RWPE2 (cell line): ENCODE data around the gene MYO5A.

ENCODE experiments used
- ATAC-seq: fragments of 200-7000 bp; cut with Tn5 transposase; 3 replicates; pipeline ENCODE4 v1.9.1; 2021; ENCODE audit warnings: low read depth
- DNase-seq: peaks from one replicate; pipeline ENCODE4 v3.0.0-alpha.2; 2020; ENCODE audit warnings: low spot score
- H3K27ac ChIP-seq: fragments of 450-650 bp; 2 replicates; pipeline ENCODE4 v1.5.1; 2017; ENCODE audit warnings: mild to moderate bottlenecking; ENCODE audit not compliant: poor library complexity, severe bottlenecking
- H3K27me3 ChIP-seq: fragments of 250-450 bp; sonication (Bioruptor Pico); 2 replicates; pipeline ENCODE4 v1.5.1; 2021; ENCODE audit warnings: mild to moderate bottlenecking, moderate library complexity; ENCODE audit not compliant: insufficient read depth, poor library complexity, severe bottlenecking
- H3K36me3 ChIP-seq: fragments of 250-450 bp; sonication (Bioruptor Pico); 2 replicates; pipeline ENCODE4 v1.5.1; 2020; ENCODE audit warnings: low read depth, mild to moderate bottlenecking, moderate library complexity
- H3K4me1 ChIP-seq: fragments of 250-450 bp; sonication (Bioruptor Pico); 2 replicates; pipeline ENCODE4 v1.5.1; 2021; ENCODE audit warnings: mild to moderate bottlenecking, moderate library complexity; ENCODE audit not compliant: insufficient read depth, poor library complexity, severe bottlenecking
- H3K4me3 ChIP-seq: fragments of 250-450 bp; sonication (Bioruptor Pico); 2 replicates; pipeline ENCODE4 v1.5.1; 2021; ENCODE audit warnings: mild to moderate bottlenecking, moderate library complexity; ENCODE audit not compliant: severe bottlenecking
- H3K9me3 ChIP-seq: fragments of 250-450 bp; sonication (Bioruptor Pico); 2 replicates; pipeline ENCODE4 v1.5.1; 2021; ENCODE audit warnings: mild to moderate bottlenecking, moderate library complexity; ENCODE audit not compliant: severe bottlenecking
- TF ChIP-seq, protein P1 (sequence below): fragments of 450-650 bp; IDR thresholded peaks from one replicate; pipeline ENCODE4 v1.5.1; 2017; ENCODE audit warnings: mild to moderate bottlenecking, moderate library complexity; ENCODE audit not compliant: poor library complexity, severe bottlenecking

The MYO5A gene

DNA sequence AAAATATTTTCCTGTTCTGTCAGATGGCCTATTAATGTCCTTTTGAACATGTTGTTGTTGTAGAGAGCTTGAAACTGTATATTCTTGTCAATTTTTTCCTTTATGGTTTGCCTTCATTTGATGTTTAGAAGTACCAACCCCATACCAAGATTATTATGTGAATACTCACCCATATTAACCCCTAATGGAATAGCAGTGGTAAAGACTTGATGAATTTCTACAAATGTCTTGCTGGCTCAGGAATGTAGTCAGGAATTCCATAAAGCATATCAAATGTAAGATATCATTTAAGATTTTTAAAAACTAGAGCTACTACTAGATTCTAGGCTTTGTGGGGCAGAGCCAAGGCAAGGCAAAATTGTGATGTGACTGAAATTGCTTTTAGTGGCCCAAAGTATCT, 30.0 kb downstream of the MYO5A start:
- Histone ChIP-seq H3K4me1 (peaks cover 18% of the 10 kb centered on the region), H3K9me3 (no peaks in the 10 kb centered on the region), H3K4me3 (no peak overlapping the region), H3K27me3 (no peaks in the 10 kb centered on the region), H3K27ac (no peak overlapping the region), H3K36me3 (no peaks in the 10 kb centered on the region)
- ATAC-seq: no peak
- TF ChIP-seq, protein P1, sequence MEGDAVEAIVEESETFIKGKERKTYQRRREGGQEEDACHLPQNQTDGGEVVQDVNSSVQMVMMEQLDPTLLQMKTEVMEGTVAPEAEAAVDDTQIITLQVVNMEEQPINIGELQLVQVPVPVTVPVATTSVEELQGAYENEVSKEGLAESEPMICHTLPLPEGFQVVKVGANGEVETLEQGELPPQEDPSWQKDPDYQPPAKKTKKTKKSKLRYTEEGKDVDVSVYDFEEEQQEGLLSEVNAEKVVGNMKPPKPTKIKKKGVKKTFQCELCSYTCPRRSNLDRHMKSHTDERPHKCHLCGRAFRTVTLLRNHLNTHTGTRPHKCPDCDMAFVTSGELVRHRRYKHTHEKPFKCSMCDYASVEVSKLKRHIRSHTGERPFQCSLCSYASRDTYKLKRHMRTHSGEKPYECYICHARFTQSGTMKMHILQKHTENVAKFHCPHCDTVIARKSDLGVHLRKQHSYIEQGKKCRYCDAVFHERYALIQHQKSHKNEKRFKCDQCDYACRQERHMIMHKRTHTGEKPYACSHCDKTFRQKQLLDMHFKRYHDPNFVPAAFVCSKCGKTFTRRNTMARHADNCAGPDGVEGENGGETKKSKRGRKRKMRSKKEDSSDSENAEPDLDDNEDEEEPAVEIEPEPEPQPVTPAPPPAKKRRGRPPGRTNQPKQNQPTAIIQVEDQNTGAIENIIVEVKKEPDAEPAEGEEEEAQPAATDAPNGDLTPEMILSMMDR: no peak
- DNase-seq: no peak

DNA sequence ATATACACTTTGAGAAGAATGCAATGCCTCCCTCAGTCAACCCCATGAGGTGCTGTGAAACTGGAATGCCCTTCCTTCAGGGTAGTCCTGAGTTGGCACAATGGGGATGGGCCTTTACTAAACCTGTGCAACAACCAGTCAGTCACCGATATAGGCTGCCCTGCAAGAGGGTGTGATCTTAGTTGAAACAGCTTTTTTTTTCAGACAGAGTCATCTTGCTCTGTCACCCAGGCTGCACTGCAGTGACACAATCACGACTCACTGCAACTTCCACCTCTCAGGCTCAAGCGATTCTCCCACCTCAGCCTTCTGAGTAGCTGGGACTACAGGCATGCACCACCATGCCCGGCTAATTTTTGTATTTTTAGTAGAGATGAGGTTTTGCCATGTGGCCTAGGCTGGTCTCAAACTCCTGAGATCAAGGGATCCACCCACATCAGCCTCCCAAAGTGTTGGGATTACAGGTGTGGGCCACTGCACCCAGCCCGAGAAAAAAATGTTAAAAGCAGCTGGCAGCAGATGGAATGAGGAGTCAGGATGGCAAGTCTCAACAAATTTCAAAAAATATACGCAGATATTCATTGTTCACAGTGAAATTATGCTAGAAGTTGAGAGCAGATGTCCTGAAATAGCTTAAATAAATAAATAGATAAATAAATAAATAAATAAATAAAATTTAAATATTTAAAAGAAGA, 31.8 kb downstream of the MYO5A start:
- no peaks in the 10 kb centered on the region for H3K27me3 ChIP-seq
- TF ChIP-seq, protein P1: no peak
- no peak overlapping the region for H3K4me3 ChIP-seq
- no peak for DNase-seq
- H3K9me3 ChIP-seq: no peaks in the 10 kb centered on the region
- H3K27ac ChIP-seq: peak overlapping the region; percentile 6
- peak; percentile 72 for ATAC-seq
- peaks cover 19% of the 10 kb centered on the region for H3K4me1 ChIP-seq
- H3K36me3 ChIP-seq: no peaks in the 10 kb centered on the region

DNA sequence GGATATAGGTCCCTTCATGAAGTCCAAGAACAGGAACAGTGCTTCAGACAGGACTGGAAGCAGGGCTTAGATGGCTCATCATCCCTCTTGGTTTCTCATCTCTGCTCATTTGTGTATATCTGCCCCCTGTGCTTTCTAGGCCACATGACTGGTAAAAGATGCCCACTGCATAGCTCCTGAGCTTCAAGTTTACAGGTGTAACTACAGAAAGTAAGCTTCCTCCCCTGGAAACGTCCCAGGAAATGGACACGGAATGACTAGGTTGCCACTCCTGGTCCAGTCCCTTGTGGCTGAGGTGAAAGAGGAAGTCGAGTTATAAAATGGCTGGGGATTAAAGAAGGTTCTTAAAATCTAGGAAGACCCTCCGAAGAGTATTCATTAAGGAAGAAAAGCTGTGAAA, 32.5 kb downstream of the MYO5A start:
- no peaks in the 10 kb centered on the region for H3K36me3 ChIP-seq
- no peak overlapping the region for H3K4me3 ChIP-seq
- H3K9me3 ChIP-seq: no peaks in the 10 kb centered on the region
- peaks cover 27% of the 10 kb centered on the region for H3K4me1 ChIP-seq
- no peak for ATAC-seq
- peak overlapping the region; percentile 6 for H3K27ac ChIP-seq
- TF ChIP-seq, protein P1: no peak
- no peak for DNase-seq
- H3K27me3 ChIP-seq: no peaks in the 10 kb centered on the region

DNA sequence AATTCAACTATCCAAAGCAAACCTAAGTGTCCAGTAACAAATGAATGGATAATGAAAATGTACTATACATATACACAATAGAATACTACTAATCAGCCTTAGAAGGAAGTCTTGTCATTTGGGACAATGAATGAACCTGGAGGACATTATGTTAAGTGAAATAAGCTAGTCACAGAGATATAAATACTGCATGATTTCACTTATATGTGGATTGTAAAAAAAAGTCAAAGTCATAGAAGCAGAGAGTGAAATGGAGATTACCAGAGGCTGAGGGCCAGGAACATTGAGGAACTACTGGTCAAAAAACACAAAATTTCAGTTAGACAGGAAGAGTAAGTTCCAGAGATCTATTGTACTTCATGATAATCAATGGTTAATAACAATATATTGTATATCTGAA, 33.6 kb downstream of the MYO5A start:
- ATAC-seq: no peak
- Histone ChIP-seq H3K27me3 (no peaks in the 10 kb centered on the region), H3K27ac (no peak overlapping the region), H3K4me3 (no peak overlapping the region), H3K4me1 (peaks cover 29% of the 10 kb centered on the region), H3K9me3 (no peaks in the 10 kb centered on the region), H3K36me3 (no peaks in the 10 kb centered on the region)
- no peak for DNase-seq
- TF ChIP-seq, protein P1: no peak

DNA sequence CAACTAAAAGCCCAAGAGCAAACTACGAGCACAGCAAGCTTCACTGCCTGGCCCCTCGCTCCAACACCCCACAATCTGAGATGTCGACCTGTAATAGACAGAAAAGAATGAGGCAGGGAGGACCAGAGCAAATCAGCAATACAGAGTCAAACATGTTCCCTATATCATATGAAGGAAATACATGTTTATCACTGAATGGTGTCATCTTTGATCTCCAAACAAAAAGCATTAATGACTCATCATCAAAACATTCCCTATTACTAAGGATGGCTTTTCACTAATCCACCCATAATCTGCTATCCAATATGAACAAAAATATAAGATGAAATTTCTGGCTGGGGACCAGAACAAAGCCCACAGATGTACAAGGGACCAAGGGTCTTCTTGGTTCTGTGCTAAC, 34.7 kb downstream of the MYO5A start:
- no peaks in the 10 kb centered on the region for H3K27me3 ChIP-seq
- H3K36me3 ChIP-seq: no peaks in the 10 kb centered on the region
- DNase-seq: no peak
- no peak overlapping the region for H3K27ac ChIP-seq
- TF ChIP-seq, protein P1: no peak
- H3K9me3 ChIP-seq: no peaks in the 10 kb centered on the region
- peak; percentile 62; the same call in 2 of the 3 replicates for ATAC-seq
- no peak overlapping the region for H3K4me3 ChIP-seq
- H3K4me1 ChIP-seq: peaks cover 29% of the 10 kb centered on the region
